Stimulated activated CD4-positive, alpha-beta T cell treated with anti-CD3 and anti-CD28 coated beads, Interleukin-1b, Interleukin-23, amount 100 ng/mL, for 1 hour (primary cell): ENCODE measurements around the gene ZBTB18.

Source experiments
- DNase-seq, 2 donors: peaks; one replicate each; pipeline ENCODE4 v3.0.0-alpha.2; 2020; ENCODE audit warnings: low read depth in 2 of 2

Gene ZBTB18

DNA sequence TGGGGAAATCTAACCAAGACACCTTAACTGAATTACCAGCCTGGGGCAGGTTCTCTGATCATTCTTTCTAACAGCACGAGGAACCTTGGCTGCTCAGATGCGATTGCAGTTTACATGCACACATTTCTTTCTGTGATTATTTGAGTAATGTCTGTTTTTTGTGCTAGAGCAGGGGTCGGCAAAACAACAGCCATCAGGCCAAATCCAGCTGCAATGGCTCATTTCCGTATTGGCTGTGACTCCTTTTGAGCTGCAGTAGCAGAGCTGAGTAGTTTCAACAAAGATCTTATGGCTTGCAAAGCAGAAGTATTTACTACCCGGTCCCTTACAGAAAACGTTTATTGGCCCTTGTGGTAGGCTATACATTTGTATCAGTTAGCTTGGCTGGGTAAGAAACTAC is 37.1 kb downstream of the ZBTB18 start:
- DNase-seq, result no peak

DNA sequence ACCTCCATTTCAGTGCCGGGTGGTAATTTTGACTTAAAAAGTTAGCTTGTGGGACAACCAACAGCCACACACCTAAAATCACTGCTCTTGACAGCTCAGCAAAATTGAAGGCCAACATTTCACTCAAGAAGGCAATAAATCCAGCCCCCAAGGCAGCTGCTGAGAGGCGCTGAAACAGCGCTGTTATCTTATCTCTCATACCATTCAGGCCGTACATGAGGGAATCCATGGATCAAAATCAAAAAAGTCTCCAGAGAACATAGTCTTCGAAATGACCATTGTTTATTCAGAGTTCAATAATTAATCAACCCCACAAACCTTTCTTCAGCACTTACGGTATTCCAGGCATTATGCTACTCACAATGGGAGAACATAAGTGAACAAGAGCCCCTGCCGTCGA is 38.5 kb downstream of the ZBTB18 start:
- DNase-seq, result no peak

DNA sequence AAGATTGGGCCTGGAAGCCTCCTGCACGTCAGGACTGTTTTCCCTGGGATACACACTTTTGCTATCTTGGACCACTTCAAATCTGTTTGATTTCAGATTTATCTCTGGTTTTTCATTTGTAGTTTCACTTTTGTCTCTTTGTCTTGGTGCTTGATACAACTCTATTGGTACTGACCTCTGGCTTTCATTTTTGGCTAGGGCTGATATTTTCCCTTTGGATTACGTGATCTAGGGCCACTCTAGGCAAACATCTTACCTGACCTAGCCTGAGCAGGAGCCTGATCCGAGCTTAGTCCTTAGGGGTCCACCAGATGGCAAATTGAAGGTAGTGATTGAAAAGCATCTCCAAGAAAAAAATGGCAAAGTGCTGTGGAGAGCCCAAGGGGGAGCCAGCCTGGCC is 39.6 kb downstream of the ZBTB18 start:
- no peak for DNase-seq

DNA sequence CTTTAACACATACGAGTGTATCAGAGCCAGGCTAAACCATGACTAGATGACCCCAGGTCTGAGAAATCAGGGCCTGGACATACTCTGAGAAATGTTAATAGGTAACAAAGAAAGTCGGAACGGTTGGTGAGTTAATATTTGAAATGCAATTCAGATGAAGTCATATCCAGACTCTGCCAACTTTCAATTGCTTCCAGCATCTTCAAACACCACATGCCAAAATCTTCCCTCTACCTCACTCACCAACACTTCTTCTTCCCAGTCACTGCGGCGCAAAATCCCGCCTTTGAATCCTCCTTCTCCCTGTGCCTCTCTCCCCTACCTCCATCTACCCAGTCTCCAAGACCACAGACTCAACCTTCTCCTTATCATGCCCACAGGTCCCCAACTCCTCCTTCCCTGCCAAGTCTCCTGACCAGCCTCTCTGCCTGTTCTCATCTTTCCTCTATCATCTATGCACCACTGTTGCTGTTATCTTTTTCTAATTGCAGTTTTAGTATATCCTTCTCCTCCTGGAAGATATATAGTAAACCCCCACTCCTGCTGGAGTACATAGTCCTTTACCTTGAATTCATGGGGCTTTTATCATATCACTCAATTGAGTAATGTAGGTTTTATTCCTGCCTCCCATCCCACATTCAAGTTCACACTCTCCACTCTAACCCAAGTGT is 41.3 kb downstream of the ZBTB18 start:
- no peak for DNase-seq

DNA sequence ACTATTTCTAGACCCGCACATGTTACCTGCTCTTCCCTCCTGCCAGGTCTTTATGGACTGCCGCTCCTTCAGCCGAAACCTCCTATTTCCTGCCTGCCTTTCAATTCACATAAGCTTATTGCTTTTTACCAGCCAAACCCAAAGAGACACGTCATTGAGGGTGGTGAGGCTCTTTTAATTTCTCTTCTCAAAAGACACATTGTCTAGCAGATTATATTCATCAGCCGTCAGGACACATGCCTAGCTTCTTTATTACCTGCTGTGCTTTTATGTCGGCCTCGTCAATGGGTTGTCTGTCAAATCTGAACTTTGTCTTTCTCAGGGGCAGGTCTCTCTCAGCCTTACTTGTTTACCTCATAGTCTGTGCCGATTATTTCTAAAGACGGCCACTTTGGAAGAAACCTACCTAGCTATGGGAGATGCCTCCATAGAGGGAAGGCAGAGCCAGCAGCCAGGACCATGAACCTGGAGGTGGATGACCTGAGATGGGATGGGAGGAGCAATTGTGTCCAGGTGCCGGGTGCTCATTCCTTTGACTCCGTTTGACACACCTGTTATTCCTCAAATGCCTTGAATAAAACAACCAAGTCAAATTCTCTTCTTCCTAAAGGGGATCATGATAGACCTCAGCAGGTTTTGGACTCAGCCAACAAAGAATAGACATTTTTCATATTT is 42.0 kb downstream of the ZBTB18 start:
- no peak for DNase-seq

DNA sequence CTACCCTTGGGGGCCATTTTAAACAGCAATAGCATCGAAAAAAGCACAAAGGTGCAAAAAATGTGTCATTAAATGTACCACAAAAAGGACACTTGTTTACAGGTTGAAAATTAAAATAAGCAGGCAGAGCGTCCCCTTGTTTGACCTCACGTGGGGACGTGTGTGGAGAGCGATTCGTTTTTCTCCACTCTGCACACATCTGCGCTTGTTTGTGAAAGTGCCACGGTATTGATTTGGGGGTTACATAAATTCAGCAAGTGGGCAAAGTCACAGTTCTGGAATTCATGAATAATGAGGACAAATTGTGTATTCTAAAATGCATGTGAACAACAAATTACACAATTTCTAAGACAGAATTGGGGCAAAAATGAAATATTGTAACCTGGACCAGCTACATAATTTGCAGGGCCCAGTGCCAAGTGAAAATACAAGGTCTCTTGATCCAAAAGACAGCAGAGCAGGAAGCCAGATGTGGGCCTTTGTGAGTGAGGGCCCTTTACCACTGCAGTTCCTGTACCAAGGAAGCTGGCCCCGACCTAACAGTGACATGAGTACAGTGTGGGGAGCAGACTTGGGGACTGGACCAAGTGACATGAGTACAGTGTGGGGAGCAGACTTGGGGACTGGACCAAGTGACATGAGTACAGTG is 43.9 kb downstream of the ZBTB18 start:
- DNase-seq, result no peak

DNA sequence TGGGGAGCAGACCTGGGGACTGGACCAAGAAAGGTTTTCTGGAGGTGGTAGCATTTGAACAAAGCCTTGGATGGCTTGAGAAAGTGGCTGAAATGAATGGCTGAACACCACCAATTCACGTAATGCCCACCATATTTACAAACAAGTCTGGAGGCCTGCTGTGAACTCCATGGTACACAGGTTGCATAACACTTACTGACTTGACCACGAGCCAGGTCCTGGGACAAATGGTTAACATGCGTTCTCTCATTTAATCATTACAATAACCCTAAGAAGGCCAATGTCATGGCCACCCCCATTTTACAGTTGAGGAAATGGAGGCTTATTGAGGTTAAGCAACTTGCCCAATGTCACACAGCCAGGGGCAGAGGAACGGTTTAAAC is 44.4 kb downstream of the ZBTB18 start:
- DNase-seq, result no peak

DNA sequence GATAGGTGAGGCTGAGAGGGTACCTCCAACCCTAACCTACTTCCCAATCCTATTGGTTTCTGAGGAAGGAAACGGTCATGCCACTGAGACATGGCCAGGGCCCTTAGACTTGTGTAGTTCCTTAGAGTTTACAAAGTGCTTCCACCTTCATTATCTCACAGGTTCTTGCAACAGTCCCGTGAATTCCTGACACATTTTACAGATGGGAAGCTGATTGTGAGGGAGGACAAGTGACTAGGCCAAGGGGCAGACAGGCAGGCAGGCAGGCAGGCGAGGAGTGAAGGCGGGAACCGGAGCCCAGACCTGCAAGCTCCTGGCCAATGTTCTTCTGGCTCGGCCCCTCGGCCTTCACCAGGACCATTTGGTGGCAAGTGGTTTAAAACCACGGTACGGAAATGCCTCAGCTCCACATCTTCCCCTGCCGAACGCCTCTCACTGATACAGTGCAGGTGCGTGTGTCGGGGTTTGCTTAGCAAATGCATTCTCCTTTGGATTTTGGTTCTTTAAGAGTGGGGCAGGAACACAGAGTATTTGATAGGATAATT is 45.1 kb downstream of the ZBTB18 start:
- DNase-seq, result no peak

DNA sequence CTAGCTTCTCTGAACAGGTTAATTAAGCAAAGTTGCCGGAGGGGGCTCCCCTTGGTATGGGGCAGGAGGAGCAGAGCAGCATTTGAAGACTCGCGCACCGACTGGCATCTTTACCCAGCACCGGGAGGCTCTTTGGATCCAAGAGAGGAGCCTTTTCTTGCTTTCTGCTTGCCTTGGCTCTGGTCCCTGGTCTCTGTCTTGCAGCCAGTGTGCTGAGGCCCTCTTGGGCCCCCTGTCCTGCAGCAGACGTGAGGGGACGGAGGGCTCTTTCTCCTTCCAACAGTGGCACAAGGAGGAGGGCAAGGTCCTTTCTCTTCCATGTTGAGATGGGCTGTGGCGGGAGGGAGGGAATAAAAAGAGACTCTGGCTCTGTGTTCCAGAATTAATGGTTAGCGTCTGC is 45.6 kb downstream of the ZBTB18 start:
- no peak for DNase-seq

DNA sequence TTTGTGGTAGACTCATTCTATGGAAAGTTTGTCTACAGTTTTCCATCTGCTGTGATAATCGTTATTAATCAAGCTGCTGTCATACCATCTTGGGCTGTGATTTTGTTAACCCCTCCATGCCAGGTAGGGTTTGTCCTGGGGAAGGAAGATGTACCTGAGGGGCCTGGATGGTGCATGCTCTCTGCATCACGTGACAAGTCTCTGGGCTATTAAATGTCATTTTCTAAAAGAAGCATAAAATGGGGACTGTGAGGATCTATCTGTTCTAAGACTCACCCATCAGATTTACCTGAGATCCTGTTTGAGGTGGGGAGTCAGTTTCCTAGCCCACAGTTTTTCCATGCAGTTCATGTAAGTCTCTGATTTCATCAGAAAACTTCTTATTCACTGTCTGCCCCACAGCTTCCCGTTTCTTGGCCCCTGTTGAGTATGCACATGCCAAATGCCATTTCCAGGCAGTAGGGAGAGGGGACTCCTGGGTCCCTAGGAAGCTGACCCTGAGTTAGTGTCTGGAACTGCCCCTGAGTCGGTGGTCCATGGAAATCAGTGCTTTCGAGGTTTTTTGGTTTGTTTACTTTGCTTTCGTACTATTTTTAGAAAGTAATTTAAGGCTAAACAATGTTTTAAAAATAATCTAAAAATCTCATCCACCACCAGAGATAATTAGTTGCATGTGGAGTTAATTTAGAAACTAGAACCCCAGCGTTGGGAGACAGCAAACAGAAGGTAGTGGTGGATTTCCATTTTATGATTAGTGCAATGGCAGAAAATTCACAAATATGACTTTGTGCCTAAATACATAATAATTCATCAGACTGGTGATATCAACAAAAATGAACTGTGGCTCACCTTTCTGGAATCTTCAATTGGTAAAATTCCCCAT is 46.7 kb downstream of the ZBTB18 start:
- DNase-seq, result no peak

DNA sequence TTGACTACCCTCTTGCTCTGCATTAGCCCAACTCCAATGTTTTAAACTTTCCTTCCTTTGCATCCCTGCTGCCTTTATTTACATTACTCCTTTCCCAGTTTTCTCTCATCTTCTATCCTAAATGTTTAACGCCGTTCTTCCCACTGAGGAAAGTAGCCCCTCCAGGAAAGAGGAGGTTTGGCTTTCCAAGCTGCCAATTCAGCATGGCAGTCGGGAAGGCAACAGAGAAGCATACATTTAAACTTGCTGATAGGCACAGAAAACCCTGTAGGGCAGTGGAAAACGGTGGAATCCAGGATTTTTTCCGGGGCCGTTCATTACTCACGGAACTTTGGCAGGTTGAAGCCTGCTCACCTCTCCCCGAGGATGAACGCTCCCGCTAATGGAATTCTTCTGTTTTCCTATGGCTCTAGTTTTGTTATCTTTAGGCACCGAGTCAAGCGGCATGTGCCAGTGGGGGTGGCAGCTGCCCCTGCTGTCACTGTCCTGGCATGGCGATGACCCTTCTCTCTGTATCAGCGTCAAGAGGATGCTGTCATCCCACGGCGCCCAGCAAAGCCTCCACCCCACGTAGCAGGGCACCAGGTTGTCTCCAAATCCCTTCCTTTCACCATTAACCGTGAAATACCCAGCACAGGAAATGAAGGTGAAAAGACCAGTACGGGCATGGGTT is 48.3 kb downstream of the ZBTB18 start:
- no peak for DNase-seq

DNA sequence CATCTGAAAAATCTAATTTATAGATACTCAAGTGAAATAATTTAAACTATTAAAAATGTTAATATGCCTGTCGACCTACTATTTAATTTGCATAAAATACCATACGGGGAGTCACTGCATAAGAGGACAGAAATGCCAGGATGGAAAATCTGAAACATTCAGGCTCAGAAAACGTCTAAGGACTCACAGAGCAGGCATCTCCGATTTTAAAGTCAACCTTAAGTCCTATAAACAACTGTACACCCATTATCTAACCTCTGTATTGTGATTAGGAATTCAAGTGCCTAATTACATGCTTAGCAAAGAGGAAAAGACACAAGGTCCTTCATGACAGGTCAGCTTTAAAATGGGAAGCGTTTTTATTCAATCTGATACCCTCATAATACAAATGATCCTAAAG is 49.2 kb downstream of the ZBTB18 start:
- DNase-seq, result no peak

DNA sequence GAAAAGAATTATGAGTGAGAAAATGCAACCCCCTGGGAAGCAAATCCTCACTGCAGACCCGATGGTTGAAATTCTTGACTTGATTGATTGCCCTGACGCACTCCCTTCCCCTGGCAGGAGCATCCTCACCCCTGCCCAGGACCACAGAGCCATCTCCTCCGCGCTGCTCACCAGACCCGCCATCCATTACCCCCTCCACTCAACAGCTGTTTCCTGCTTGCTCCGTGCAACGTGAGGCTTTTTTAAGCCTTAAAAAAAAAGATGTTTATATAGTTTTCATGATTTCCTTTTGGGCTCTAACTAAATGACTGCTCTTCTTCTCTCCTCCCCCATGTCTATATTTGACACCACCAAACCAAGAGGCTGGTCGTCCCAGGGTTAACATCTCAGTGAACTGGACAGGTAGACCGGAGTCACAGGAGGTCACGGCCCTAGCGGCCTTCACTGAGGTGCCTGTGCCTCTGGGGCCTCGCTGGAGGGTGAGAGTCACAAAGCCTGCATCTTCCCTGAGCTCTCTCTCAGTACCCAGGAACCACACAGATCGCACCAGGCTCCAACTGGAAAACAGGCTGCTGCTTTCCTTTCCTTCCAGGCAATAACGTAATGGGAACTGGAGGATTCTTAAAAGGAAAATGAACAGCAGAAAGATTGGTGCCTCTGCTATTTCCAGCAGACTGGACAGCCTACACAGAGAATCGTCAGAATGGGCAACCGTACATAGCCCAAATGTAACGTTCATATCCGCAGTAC is 49.8 kb downstream of the ZBTB18 start:
- no peak for DNase-seq

DNA sequence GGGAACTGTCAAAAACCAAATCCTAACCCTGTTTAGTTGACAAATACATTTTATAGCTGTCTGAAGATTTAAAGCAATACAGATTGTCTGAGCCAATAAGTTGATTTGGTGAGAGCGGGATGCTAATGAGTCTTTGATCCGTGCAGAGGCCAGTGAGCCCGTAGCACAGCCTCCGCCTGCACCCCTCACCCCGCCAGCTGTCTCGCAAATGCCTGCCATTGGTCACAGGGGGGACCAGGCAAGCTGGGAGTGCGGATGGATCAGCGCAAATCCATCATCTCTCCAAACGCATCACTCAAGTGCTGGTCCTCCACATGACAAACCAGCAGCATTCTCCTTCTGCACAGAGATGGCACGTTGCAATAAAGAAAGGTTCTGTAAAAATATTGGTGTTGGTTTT is 51.0 kb downstream of the ZBTB18 start:
- DNase-seq, result no peak

DNA sequence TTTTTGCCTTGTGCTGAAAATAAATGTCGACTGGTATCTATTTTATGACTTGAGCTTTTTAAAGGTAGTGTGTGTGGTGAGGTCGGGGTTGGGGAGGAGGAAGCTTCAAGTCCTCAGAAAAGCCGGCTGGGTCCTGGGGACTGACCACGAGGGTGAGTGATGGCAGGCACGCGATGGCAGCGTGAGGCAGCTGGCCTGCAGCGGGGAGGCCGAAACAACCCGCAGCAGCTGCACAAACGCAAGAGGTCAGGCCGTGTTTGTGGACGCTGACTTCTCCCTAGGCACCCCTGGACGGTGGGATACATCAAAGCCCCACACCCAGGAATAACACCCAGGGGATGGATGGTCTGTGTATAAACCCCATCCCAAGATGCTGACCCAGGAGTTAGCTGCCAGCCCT is 51.4 kb downstream of the ZBTB18 start:
- no peak for DNase-seq

DNA sequence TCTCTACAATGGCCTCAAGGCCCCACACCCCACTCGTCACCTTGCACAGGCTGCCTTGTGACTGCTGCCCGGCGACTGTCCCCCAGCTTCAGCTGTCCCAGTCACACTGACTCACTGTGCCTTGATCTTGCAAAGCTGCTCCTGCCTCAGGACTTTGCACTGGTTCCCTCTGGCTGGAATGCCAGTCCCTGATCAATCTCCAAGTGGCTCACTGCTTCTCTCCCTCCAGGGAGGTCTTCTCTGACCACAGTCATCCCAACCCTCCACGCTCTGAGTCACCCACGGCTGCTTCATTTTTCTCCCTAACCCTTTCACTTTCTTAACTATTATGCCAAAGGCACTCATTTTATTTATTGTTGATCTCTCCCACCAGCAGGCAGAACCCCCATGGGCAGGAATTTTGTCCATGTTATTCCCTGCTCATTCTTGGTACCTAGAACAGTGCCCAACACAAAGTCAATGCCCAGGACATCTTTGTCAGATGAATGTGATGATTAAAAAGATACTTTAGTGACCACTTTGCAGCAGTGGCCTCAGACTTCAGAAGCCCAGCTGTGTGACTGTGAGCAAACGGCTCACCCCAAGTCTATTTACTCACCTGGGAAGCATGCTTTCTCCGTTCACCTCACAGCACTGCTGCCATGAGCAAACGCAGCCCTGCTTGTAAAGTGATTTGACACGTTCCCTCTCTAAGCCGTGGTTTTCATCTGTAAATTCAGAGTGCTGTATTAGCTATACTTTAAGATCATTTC is 53.4 kb downstream of the ZBTB18 start:
- DNase-seq, result no peak

DNA sequence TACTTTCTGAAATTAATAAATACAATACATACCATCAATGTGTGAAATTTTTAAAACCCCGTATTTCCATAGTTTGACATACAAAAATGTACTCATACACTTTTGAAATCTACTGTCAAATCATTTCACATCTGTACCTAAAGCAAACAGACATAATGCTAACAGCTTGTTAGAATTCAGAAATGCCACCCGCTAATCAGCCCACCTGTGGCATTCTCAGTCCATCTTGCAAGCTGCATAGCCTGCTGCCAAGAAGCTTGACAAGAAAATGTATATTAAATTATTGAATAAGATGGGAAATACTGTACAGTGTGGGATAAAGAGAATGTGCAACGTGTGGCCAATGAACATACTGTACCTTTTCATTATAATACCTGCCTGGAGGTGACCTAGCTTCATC is 55.1 kb downstream of the ZBTB18 start:
- DNase-seq, result no peak
